B cell (primary cell): ENCODE data around the gene MYPOP. TPM values are rescaled to one million over a fixed set of nuclear protein-coding genes. Genes with fewer than 3 reads are reported as not detected.

Experiments used
- ATAC-seq: fragments of 200-7000 bp; cut with Tn5 transposase; one replicate; pipeline ENCODE4 v1.10.0; 2021; ENCODE audit warnings: low read depth, mild to moderate bottlenecking, moderate number of reproducible peaks, moderate library complexity
- CTCF ChIA-PET: fragments of 350-600 bp; sonication (Branson Sonifier 250); formaldehyde crosslinking; loops from one replicate; lab custom pipeline; 2021; ENCODE audit warnings: antibody characterized with exemption, inconsistent platforms; lab: Charles Lee
- POLR2A ChIA-PET: fragments of 350-600 bp; sonication (Branson Sonifier 250); formaldehyde crosslinking; loops from one replicate; lab custom pipeline; 2021; ENCODE audit warnings: antibody characterized with exemption; lab: Charles Lee
- DNase-seq: peaks from one replicate; pipeline ENCODE4 v3.0.0; 2013
- H2AFZ ChIP-seq: 2 replicates; pipeline ENCODE4 v1.6.1; 2012; ENCODE audit warnings: mild to moderate bottlenecking, low read depth, low read length; ENCODE audit not compliant: insufficient read depth, poor library complexity, severe bottlenecking
- H3K27ac ChIP-seq, 2 donors: 1 replicate in 1 of 2; 2 replicates in 1 of 2; pipeline ENCODE4 v1.5.1; 2012 to 2013; ENCODE audit warnings: low read length in 2 of 2, mild to moderate bottlenecking in 2 of 2, moderate library complexity in 1 of 2
- H3K27me3 ChIP-seq, 4 experiments: fragments of 200-600 bp in 1 of 4; sonication (generic) in 1 of 4; replicated peaks in 1 of 4; 1 replicate in 2 of 4; 2 replicates in 2 of 4; pipeline versions ENCODE4 v1.6.1 to v1.7.0; 2013 to 2016; ENCODE audit warnings: low read length in 3 of 4, mild to moderate bottlenecking in 2 of 4, mixed read lengths in 1 of 4, moderate library complexity in 1 of 4; ENCODE audit not compliant: insufficient read depth in 4 of 4, control insufficient read depth in 3 of 4; ENCODE audit errors: control extremely low read depth in 1 of 4
- H3K36me3 ChIP-seq, 2 experiments: replicated peaks in 1 of 2; 1 replicate in 1 of 2; 2 replicates in 1 of 2; pipeline versions ENCODE4 v1.6.1 to v1.7.1; 2013; ENCODE audit warnings: low read length in 1 of 2; ENCODE audit not compliant: insufficient read depth in 2 of 2, control insufficient read depth in 1 of 2; ENCODE audit errors: control extremely low read depth in 1 of 2, extremely low read depth in 1 of 2
- H3K4me1 ChIP-seq, 2 donors: fragments of 200-600 bp in 1 of 2; sonication (generic) in 1 of 2; 1 replicate in 1 of 2; 2 replicates in 1 of 2; pipeline versions ENCODE4 v1.5.1 to v1.6.1; 2013 to 2017; ENCODE audit warnings: low read length in 2 of 2; ENCODE audit not compliant: control insufficient read depth in 2 of 2, insufficient read depth in 2 of 2
- H3K4me2 ChIP-seq: replicated peaks from 2 replicates; pipeline ENCODE3; 2012; ENCODE audit warnings: mild to moderate bottlenecking, low read depth, low read length; ENCODE audit not compliant: poor library complexity, severe bottlenecking
- H3K4me3 ChIP-seq, 5 experiments: fragments of 200-600 bp in 1 of 5; sonication (generic) in 1 of 5; 1 replicate in 3 of 5; 2 replicates in 2 of 5; pipeline versions ENCODE4 v1.5.1 to v1.7.0; 2011 to 2016; ENCODE audit warnings: low read length in 4 of 5, mild to moderate bottlenecking in 4 of 5, low read depth in 2 of 5, control low read depth in 1 of 5, moderate library complexity in 1 of 5; ENCODE audit not compliant: insufficient read depth in 1 of 5; ENCODE audit errors: control extremely low read depth in 1 of 5, extremely low read depth in 1 of 5
- H3K79me2 ChIP-seq: fragments of 200-600 bp; sonication (generic); one replicate; pipeline ENCODE4 v1.6.0; 2016; ENCODE audit warnings: low read length; ENCODE audit not compliant: control insufficient read depth, insufficient read depth
- H3K9ac ChIP-seq: fragments of 200-600 bp; sonication (generic); 2 replicates; pipeline ENCODE4 v1.6.1; 2017; ENCODE audit warnings: mild to moderate bottlenecking, low read length, moderate library complexity
- H3K9me3 ChIP-seq, 3 donors: one replicate each; pipeline versions ENCODE4 v1.6.1 to v1.7.1; 2013; ENCODE audit warnings: low read length in 2 of 3; ENCODE audit not compliant: control insufficient read depth in 2 of 3, insufficient read depth in 1 of 3; ENCODE audit errors: control extremely low read depth in 1 of 3
- H4K20me1 ChIP-seq: 2 replicates; pipeline ENCODE4 v1.6.0; 2012; ENCODE audit warnings: mild to moderate bottlenecking, low read length; ENCODE audit not compliant: insufficient read depth, control insufficient read depth, poor library complexity, severe bottlenecking
- H3K27ac Mint-ChIP-seq: one replicate; pipeline ENCODE4 v1.8.0; 2021; ENCODE audit warnings: mixed read lengths
- H3K27me3 Mint-ChIP-seq: one replicate; pipeline ENCODE4 v1.8.0; 2021; ENCODE audit warnings: mixed read lengths
- H3K4me1 Mint-ChIP-seq: one replicate; pipeline ENCODE4 v1.8.0; 2021; ENCODE audit warnings: mixed read lengths
- H3K4me3 Mint-ChIP-seq: one replicate; pipeline ENCODE4 v1.8.0; 2021; ENCODE audit warnings: mixed read lengths
- H3K9me3 Mint-ChIP-seq: one replicate; pipeline ENCODE4 v1.8.0; 2022; ENCODE audit warnings: mixed read lengths; ENCODE audit not compliant: insufficient read depth
- CTCF ChIP-seq: fragments of 200-600 bp; IDR thresholded peaks from one replicate; pipeline ENCODE4 v1.8.0; 2022; ENCODE audit warnings: antibody characterized with exemption, mild to moderate bottlenecking
- EZH2 ChIP-seq: IDR thresholded peaks from 2 replicates; pipeline ENCODE4 v1.6.1; 2012; ENCODE audit warnings: borderline replicate concordance, low read depth, mild to moderate bottlenecking, moderate library complexity, low read length; ENCODE audit not compliant: insufficient read depth, poor library complexity, severe bottlenecking
- WGBS: methylation state at CpG from one replicate; pipeline ENCODE4 v1.1.5; 2013; ENCODE audit warnings: missing lambda C conversion rate; ENCODE audit not compliant: insufficient coverage; 5-methylcytosine and 5-hydroxymethylcytosine counted together
- intact Hi-C: fragments of 100-400 bp; cut with micrococcal nuclease; formaldehyde crosslinking; loops from one replicate; pipeline ENCODE4 v1.10.0; 2022
- polyA plus RNA-seq: library from polyadenylated mRNA; depleted of rRNA; stranded (reverse); fragments of >200 nt; gene quantifications from 2 replicates; pipeline ENCODE4 v1.2.3, GENCODE V29; 2012
- total RNA-seq, 2 donors: library from RNA; stranded (reverse); fragments of 120-200 nt in 1 of 2; gene quantifications; 1 replicate in 1 of 2; 2 replicates in 1 of 2; pipeline versions ENCODE4 v1.2.3 to v1.2.4, GENCODE V29; 2013 to 2022

MYPOP gene
- total and polyA plus RNA-seq, 2 donors (not counting 1 experiment from before 2014, with no cell fraction given) = 5.7 to 12.1 TPM

GRCh38 chr19:45883881-45884681 is 18.3 kb downstream of the MYPOP start:
- no peak overlapping the region for H3K9ac ChIP-seq
- Mint-ChIP-seq H3K4me1 (peaks cover 28% of the 10 kb centered on the region), H3K4me3 (peak overlapping the region; percentile 82), H3K27ac (no peak overlapping the region), H3K9me3 (no peaks in the 10 kb centered on the region), H3K27me3 (peaks cover 3% of the 10 kb centered on the region)
- H3K4me1 ChIP-seq = peaks cover 24 to 39% of the 10 kb centered on the region in 2 donors
- peaks cover 0 to 4% of the 10 kb centered on the region in 2 experiments for H3K36me3 ChIP-seq
- DNase-seq (no peak), ATAC-seq (no peak)
- H3K4me2 ChIP-seq = peak overlapping the region; percentile 97
- H3K27me3 ChIP-seq = peaks cover 0 to 4% (median 1%) of the 10 kb centered on the region in 4 experiments
- H2AFZ ChIP-seq = no peak overlapping the region
- H3K4me3 ChIP-seq = no peak overlapping the region
- ChIA-PET POLR2A (interaction anchor here (2.9 kb wide), 1 partner anchor 18 kb away, joined by 33 read pairs; the partner anchor contains the start of gene MYPOP), CTCF (interaction anchor here (1.9 to 3.4 kb wide), 2 partner anchors 21 to 23 kb away, joined by 7 to 24 read pairs; partner anchors contain the start of genes FOXA3 and SYMPK)
- WGBS = 96% methylated on average over 57 of the region's 57 CpGs
- peaks cover 29% of the 10 kb centered on the region for H3K79me2 ChIP-seq
- peaks cover 0 to 2% (median 0%) of the 10 kb centered on the region in 3 donors for H3K9me3 ChIP-seq
- intact Hi-C loops = loop anchor here (1.0 kb wide), 1 partner anchor 67 kb away; no protein-coding TSS in a partner anchor
- TF ChIP-seq CTCF (no peak), EZH2 (no peak)
- peaks cover 39% of the 10 kb centered on the region for H4K20me1 ChIP-seq
- H3K27ac ChIP-seq = no peak overlapping the region

- Histone ChIP-seq H3K4me1 (peaks cover 24 to 39% of the 10 kb centered on the region in 2 donors), H2AFZ (no peak overlapping the region), H3K27ac (no peak overlapping the region), H3K79me2 (peaks cover 29% of the 10 kb centered on the region), H3K9ac (no peak overlapping the region), H3K27me3 (peaks cover 0 to 5% (median 1%) of the 10 kb centered on the region in 4 experiments), H3K36me3 (peaks cover 0 to 4% of the 10 kb centered on the region in 2 experiments), H3K4me2 (peak overlapping the region; percentile 97), H3K4me3 (peak overlapping the region in 1 of 5 experiments; percentile 19), H4K20me1 (peaks cover 39% of the 10 kb centered on the region), H3K9me3 (peaks cover 0 to 2% (median 0%) of the 10 kb centered on the region in 3 donors)
- DNase-seq = no peak
- peak overlapping the region; percentile 82 for H3K4me3 Mint-ChIP-seq
- peaks cover 8% of the 10 kb centered on the region for H3K27me3 Mint-ChIP-seq
- intact Hi-C loops = loop anchor here (1.0 kb wide), 1 partner anchor 66 kb away; no protein-coding TSS in a partner anchor
- H3K27ac Mint-ChIP-seq = peak overlapping the region; percentile 62
- WGBS = no CpG with 5 or more reads among the region's 5 CpGs
- no peak for ATAC-seq
- CTCF ChIA-PET = interaction anchor here (1.9 to 2.9 kb wide), 2 partner anchors 19 to 22 kb away, joined by 7 to 11 read pairs; partner anchors contain the start of gene FOXA3
- POLR2A ChIA-PET = no interaction called here
- H3K4me1 Mint-ChIP-seq = peaks cover 28% of the 10 kb centered on the region
- TF ChIP-seq EZH2 (no peak), CTCF (peak; percentile 75)
- H3K9me3 Mint-ChIP-seq = no peaks in the 10 kb centered on the region
Observed at GRCh38 chr19:45883586-45883880, 18.9 kb downstream of the MYPOP start.
